Skeletal muscle satellite cell (primary cell): Measurements from ENCODE around the gene REST. TPM values are rescaled to one million over a fixed set of nuclear protein-coding genes. Genes with fewer than 3 reads are reported as not detected.

Source experiments
- H3K27me3 ChIP-seq: 2 replicates; pipeline ENCODE4 v1.7.0; 2013; ENCODE audit warnings: low read length; ENCODE audit not compliant: control insufficient read depth, insufficient read depth
- H3K36me3 ChIP-seq: 2 replicates; pipeline ENCODE4 v1.7.0; 2013; ENCODE audit warnings: mild to moderate bottlenecking, control low read depth, low read length; ENCODE audit not compliant: insufficient read depth
- H3K4me1 ChIP-seq: 2 replicates; pipeline ENCODE4 v1.7.0; 2013; ENCODE audit warnings: low read length; ENCODE audit not compliant: control insufficient read depth, insufficient read depth
- H3K4me2 ChIP-seq: 2 replicates; pipeline ENCODE4 v1.7.0; 2013; ENCODE audit warnings: mild to moderate bottlenecking, low read length
- H3K4me3 ChIP-seq: 2 replicates; pipeline ENCODE4 v1.7.0; 2013; ENCODE audit warnings: low read length
- H3K9ac ChIP-seq: 2 replicates; pipeline ENCODE4 v1.7.0; 2013; ENCODE audit warnings: mild to moderate bottlenecking, low read depth, low read length, moderate library complexity
- H3K9me3 ChIP-seq: replicated peaks from 2 replicates; pipeline ENCODE4 v1.7.0; 2013; ENCODE audit warnings: mild to moderate bottlenecking, control low read depth, low read length
- total RNA-seq: library from RNA; depleted of rRNA; stranded (reverse); fragments of >200 nt; gene quantifications from 2 replicates; pipeline ENCODE4 v1.2.3, GENCODE V29; 2012; rRNA removed

The REST gene
- 28.6 and 36.0 TPM in 2 replicates for total RNA-seq

- Histone ChIP-seq H3K4me2 (peak within 1 kb of the TSS; percentile 89), H3K4me1 (peaks cover 20% of the 10 kb centered on the region), H3K9ac (peak within 1 kb of the TSS; percentile 96), H3K4me3 (peak within 1 kb of the TSS; percentile 88), H3K27me3 (peaks cover 14% of the 10 kb centered on the region), H3K36me3 (no peaks in the 10 kb centered on the region), H3K9me3 (no peaks in the 10 kb centered on the region)
Measured at GRCh38 chr4:56907489-56908205, at the start of gene REST. REST (plus strand) TSS chr4:56907900; CDS start chr4:56910639, 2,739 bp downstream.

- Histone ChIP-seq H3K4me1 (no peaks in the 10 kb centered on the region), H3K4me2 (no peak overlapping the region), H3K4me3 (no peak overlapping the region), H3K27me3 (peaks cover 11% of the 10 kb centered on the region), H3K36me3 (no peaks in the 10 kb centered on the region), H3K9me3 (no peaks in the 10 kb centered on the region), H3K9ac (no peak overlapping the region)
Measured at GRCh38 chr4:56859841-56860240, 47.9 kb upstream of the REST start.

GRCh38 chr4:56860781-56861180 lies 46.9 kb upstream of the REST start:
- H3K27me3 ChIP-seq = peaks cover 11% of the 10 kb centered on the region
- no peaks in the 10 kb centered on the region for H3K4me1 ChIP-seq
- H3K36me3 ChIP-seq = no peaks in the 10 kb centered on the region
- no peaks in the 10 kb centered on the region for H3K9me3 ChIP-seq
- no peak overlapping the region for H3K9ac ChIP-seq
- no peak overlapping the region for H3K4me3 ChIP-seq
- no peak overlapping the region for H3K4me2 ChIP-seq

GRCh38 chr4:56861360-56861759 lies 46.3 kb upstream of the REST start:
- Histone ChIP-seq H3K9ac (no peak overlapping the region), H3K4me3 (no peak overlapping the region), H3K4me2 (no peak overlapping the region), H3K36me3 (no peaks in the 10 kb centered on the region), H3K27me3 (peaks cover 11% of the 10 kb centered on the region), H3K4me1 (no peaks in the 10 kb centered on the region), H3K9me3 (no peaks in the 10 kb centered on the region)

GRCh38 chr4:56863441-56864139 lies 44.1 kb upstream of the REST start:
- Histone ChIP-seq H3K4me3 (no peak overlapping the region), H3K27me3 (no peaks in the 10 kb centered on the region), H3K9me3 (no peaks in the 10 kb centered on the region), H3K36me3 (no peaks in the 10 kb centered on the region), H3K4me1 (no peaks in the 10 kb centered on the region), H3K9ac (no peak overlapping the region), H3K4me2 (no peak overlapping the region)

- Histone ChIP-seq H3K4me1 (peaks cover 3% of the 10 kb centered on the region), H3K9me3 (no peaks in the 10 kb centered on the region), H3K4me3 (no peak overlapping the region), H3K27me3 (no peaks in the 10 kb centered on the region), H3K4me2 (peak overlapping the region; percentile 32), H3K36me3 (no peaks in the 10 kb centered on the region), H3K9ac (no peak overlapping the region)
Measured at GRCh38 chr4:56870946-56871345, 36.8 kb upstream of the REST start.

GRCh38 chr4:56871371-56871866 lies 36.3 kb upstream of the REST start:
- Histone ChIP-seq H3K4me2 (peak overlapping the region; percentile 32), H3K9me3 (no peaks in the 10 kb centered on the region), H3K4me1 (peaks cover 3% of the 10 kb centered on the region), H3K9ac (no peak overlapping the region), H3K27me3 (no peaks in the 10 kb centered on the region), H3K36me3 (no peaks in the 10 kb centered on the region), H3K4me3 (no peak overlapping the region)

- Histone ChIP-seq H3K4me2 (no peak overlapping the region), H3K4me3 (no peak overlapping the region), H3K9me3 (no peaks in the 10 kb centered on the region), H3K36me3 (no peaks in the 10 kb centered on the region), H3K4me1 (peaks cover 3% of the 10 kb centered on the region), H3K27me3 (no peaks in the 10 kb centered on the region), H3K9ac (no peak overlapping the region)
Measured at GRCh38 chr4:56874166-56874565, 33.5 kb upstream of the REST start.

- H3K4me2 ChIP-seq = no peak overlapping the region
- no peaks in the 10 kb centered on the region for H3K27me3 ChIP-seq
- H3K36me3 ChIP-seq = no peaks in the 10 kb centered on the region
- H3K4me1 ChIP-seq = peaks cover 3% of the 10 kb centered on the region
- H3K9me3 ChIP-seq = no peaks in the 10 kb centered on the region
- no peak overlapping the region for H3K9ac ChIP-seq
- no peak overlapping the region for H3K4me3 ChIP-seq
Measured at GRCh38 chr4:56874923-56875322, 32.8 kb upstream of the REST start.

GRCh38 chr4:56876264-56876663 lies 31.4 kb upstream of the REST start:
- H3K4me3 ChIP-seq = no peak overlapping the region
- H3K9me3 ChIP-seq = no peaks in the 10 kb centered on the region
- H3K27me3 ChIP-seq = no peaks in the 10 kb centered on the region

GRCh38 chr4:56879996-56880395 lies 27.7 kb upstream of the REST start:
- no peaks in the 10 kb centered on the region for H3K36me3 ChIP-seq
- H3K4me2 ChIP-seq = no peak overlapping the region
- H3K9me3 ChIP-seq = no peaks in the 10 kb centered on the region
- no peak overlapping the region for H3K4me3 ChIP-seq
- H3K27me3 ChIP-seq = no peaks in the 10 kb centered on the region
- H3K9ac ChIP-seq = no peak overlapping the region
- no peaks in the 10 kb centered on the region for H3K4me1 ChIP-seq

More at GRCh38 chr4:56876264-56876663, 31.4 kb upstream of the REST start:
- no peaks in the 10 kb centered on the region for H3K36me3 ChIP-seq
- no peak overlapping the region for H3K4me2 ChIP-seq
- H3K9ac ChIP-seq = no peak overlapping the region
- H3K4me1 ChIP-seq = peaks cover 3% of the 10 kb centered on the region
